Lower leg skin (tissue), 3 donors: Measurements from ENCODE around the gene BRD7.

Source experiments
- POLR2A ChIP-seq, 2 donors: fragments of 450-650 bp; IDR thresholded peaks; one replicate each; pipeline ENCODE4 v1.6.1; 2016 to 2017; ENCODE audit warnings: antibody characterized with exemption in 2 of 2, mild to moderate bottlenecking in 1 of 2, moderate library complexity in 1 of 2
- TF ChIP-seq, protein P1 (sequence below), 3 donors: fragments of 450-650 bp; IDR thresholded peaks; one replicate each; pipeline ENCODE4 v1.5.1; 2016; ENCODE audit warnings: antibody characterized with exemption in 3 of 3, mild to moderate bottlenecking in 3 of 3, moderate library complexity in 2 of 3

DNA sequence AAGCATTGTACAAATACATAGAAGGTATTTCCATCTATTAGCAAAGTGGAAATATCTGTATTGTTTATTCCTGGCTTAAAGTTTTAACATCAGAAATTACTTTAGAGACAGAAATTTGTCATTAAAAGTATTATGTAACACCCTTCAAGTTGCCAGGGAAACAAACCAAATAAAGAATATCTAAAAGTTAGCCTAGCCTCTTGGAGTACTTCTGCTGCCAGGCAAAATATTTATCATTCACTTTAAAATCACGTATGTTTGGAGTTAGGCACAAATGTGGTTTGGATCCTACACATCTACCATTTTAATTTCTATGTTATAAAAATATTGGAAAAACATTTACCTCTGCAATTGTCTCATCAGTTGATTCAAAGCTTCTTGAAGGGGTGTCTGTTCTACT, 14.7 kb downstream of the BRD7 start:
- TF ChIP-seq, protein P1, sequence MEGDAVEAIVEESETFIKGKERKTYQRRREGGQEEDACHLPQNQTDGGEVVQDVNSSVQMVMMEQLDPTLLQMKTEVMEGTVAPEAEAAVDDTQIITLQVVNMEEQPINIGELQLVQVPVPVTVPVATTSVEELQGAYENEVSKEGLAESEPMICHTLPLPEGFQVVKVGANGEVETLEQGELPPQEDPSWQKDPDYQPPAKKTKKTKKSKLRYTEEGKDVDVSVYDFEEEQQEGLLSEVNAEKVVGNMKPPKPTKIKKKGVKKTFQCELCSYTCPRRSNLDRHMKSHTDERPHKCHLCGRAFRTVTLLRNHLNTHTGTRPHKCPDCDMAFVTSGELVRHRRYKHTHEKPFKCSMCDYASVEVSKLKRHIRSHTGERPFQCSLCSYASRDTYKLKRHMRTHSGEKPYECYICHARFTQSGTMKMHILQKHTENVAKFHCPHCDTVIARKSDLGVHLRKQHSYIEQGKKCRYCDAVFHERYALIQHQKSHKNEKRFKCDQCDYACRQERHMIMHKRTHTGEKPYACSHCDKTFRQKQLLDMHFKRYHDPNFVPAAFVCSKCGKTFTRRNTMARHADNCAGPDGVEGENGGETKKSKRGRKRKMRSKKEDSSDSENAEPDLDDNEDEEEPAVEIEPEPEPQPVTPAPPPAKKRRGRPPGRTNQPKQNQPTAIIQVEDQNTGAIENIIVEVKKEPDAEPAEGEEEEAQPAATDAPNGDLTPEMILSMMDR (IDR thresholded peaks at IDR 0.05) = no peak
- no peak for TF ChIP-seq POLR2A (IDR thresholded peaks at IDR 0.05)
